SU-DHL-6 (cell line): ENCODE data around the gene PPP6C.

Source experiments
- H2AFZ ChIP-seq: fragments of 200-600 bp; sonication (generic); 2 replicates; pipeline ENCODE4 v1.6.1; 2014; ENCODE audit warnings: low read depth, mild to moderate bottlenecking, moderate library complexity, mixed read lengths, antibody characterized with exemption, low read length; ENCODE audit not compliant: severe bottlenecking
- H3F3A ChIP-seq: fragments of 200-600 bp; shearing (Covaris generic); 2 replicates; pipeline ENCODE4 v1.6.0; 2016; ENCODE audit warnings: antibody characterized with exemption, mild to moderate bottlenecking; ENCODE audit not compliant: insufficient read depth
- H3K27ac ChIP-seq: fragments of 200-600 bp; sonication (generic); 2 replicates; pipeline ENCODE4 v1.5.1; 2016; ENCODE audit warnings: low read depth, mild to moderate bottlenecking, low read length, moderate library complexity, mixed read lengths
- H3K27me3 ChIP-seq: fragments of 200-600 bp; sonication (generic), shearing (Covaris generic); 2 replicates; pipeline ENCODE4 v1.6.0; 2014; ENCODE audit warnings: mild to moderate bottlenecking, low read length
- H3K36me3 ChIP-seq: fragments of 200-600 bp; sonication (generic); 2 replicates; pipeline ENCODE4 v1.6.1; 2014; ENCODE audit warnings: mild to moderate bottlenecking, low read length, mixed read lengths
- H3K4me2 ChIP-seq: fragments of 300-600, 200-600 bp; shearing (Covaris generic), sonication (generic); 2 replicates; pipeline ENCODE4 v1.6.0; 2014; ENCODE audit warnings: low read length, low read depth, mild to moderate bottlenecking; ENCODE audit not compliant: poor library complexity, severe bottlenecking
- H3K4me3 ChIP-seq: fragments of 200-600 bp; sonication (generic); 2 replicates; pipeline ENCODE4 v1.5.1; 2014; ENCODE audit warnings: antibody characterized with exemption, low read length, mild to moderate bottlenecking, mixed read lengths; ENCODE audit not compliant: insufficient read depth, poor library complexity, severe bottlenecking
- H3K79me2 ChIP-seq: fragments of 200-600 bp; sonication (generic); 2 replicates; pipeline ENCODE4 v1.6.1; 2014; ENCODE audit warnings: mild to moderate bottlenecking, low read length, moderate library complexity; ENCODE audit not compliant: insufficient read depth
- H3K9ac ChIP-seq: fragments of 200-600 bp; sonication (generic); 2 replicates; pipeline ENCODE4 v1.7.0; 2014; ENCODE audit warnings: mild to moderate bottlenecking, low read length
- H3K9me2 ChIP-seq: fragments of 200-600 bp; sonication (generic); replicated peaks from 2 replicates; pipeline ENCODE4 v1.6.1; 2014; ENCODE audit warnings: low read length; ENCODE audit not compliant: insufficient read depth
- H3K9me3 ChIP-seq: fragments of 200-600 bp; sonication (generic); 2 replicates; pipeline ENCODE4 v1.6.1; 2014; ENCODE audit warnings: low read length, mixed read lengths; ENCODE audit not compliant: insufficient read depth
- H4K20me1 ChIP-seq: fragments of 200-600 bp; sonication (generic); 2 replicates; pipeline ENCODE4 v1.6.1; 2014; ENCODE audit warnings: low read depth, mild to moderate bottlenecking, antibody characterized with exemption, low read length, moderate library complexity, mixed read lengths
- CTCF ChIP-seq: fragments of 200-600 bp; sonication (generic); IDR thresholded peaks from one replicate; pipeline ENCODE4 v1.5.1; 2017; ENCODE audit warnings: antibody characterized with exemption, mild to moderate bottlenecking, low read length, moderate library complexity; ENCODE audit not compliant: insufficient read depth, poor library complexity, severe bottlenecking
- EZH2phosphoT487 ChIP-seq: fragments of 200-600 bp; sonication (generic), shearing (Covaris generic); conservative IDR thresholded peaks from 2 replicates; pipeline ENCODE4 v1.6.1; 2018; ENCODE audit warnings: mild to moderate bottlenecking, antibody characterized with exemption, low read length, moderate library complexity, mixed read lengths

The PPP6C gene

DNA sequence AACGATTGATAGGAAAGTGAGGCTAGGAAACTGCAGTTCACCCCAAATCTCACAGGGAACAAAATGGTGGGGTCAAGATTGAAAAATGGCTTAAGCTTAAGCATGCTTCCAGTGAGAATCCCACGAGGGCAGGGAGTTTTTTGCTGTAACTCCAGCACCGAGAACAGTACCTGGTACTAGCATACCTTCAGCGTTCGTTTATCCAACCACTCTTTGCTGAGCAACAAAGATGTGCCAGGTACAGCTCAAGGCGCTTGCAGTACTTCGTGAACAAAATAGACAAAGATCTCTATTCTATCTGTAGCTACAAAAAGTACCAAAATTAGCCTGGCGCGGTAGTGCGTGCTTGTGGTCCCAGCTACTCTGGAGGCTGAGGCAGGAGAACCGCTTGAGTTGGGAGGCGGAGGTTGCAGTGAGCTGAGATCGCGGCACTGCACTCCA lies 778 bp upstream of the PPP6C start:
- no peaks in the 10 kb centered on the region for H4K20me1 ChIP-seq
- no peaks in the 10 kb centered on the region for H3K27me3 ChIP-seq
- peak overlapping the region; percentile 84 for H3K9ac ChIP-seq
- H3K4me2 ChIP-seq: peak overlapping the region; percentile 88
- no peaks in the 10 kb centered on the region for H3K9me2 ChIP-seq
- TF ChIP-seq EZH2phosphoT487 (no peak), CTCF (no peak)
- peak overlapping the region; percentile 86 for H3K4me3 ChIP-seq
- peak overlapping the region; percentile 72 for H2AFZ ChIP-seq
- peak overlapping the region; percentile 62 for H3K27ac ChIP-seq
- no peaks in the 10 kb centered on the region for H3K9me3 ChIP-seq
- H3K79me2 ChIP-seq: peaks cover 50% of the 10 kb centered on the region
- no peaks in the 10 kb centered on the region for H3K36me3 ChIP-seq
- H3F3A ChIP-seq: no peaks in the 10 kb centered on the region

- no peaks in the 10 kb centered on the region for H3K27me3 ChIP-seq
- H3K9me2 ChIP-seq: no peaks in the 10 kb centered on the region
- H3K27ac ChIP-seq: peak overlapping the region; percentile 50
- H3F3A ChIP-seq: no peaks in the 10 kb centered on the region
- H4K20me1 ChIP-seq: no peaks in the 10 kb centered on the region
- no peaks in the 10 kb centered on the region for H3K9me3 ChIP-seq
- H3K79me2 ChIP-seq: peaks cover 64% of the 10 kb centered on the region
- H3K9ac ChIP-seq: peak overlapping the region; percentile 84
- H3K4me2 ChIP-seq: peak overlapping the region; percentile 92
- peak overlapping the region; percentile 91 for H2AFZ ChIP-seq
- H3K36me3 ChIP-seq: no peaks in the 10 kb centered on the region
- TF ChIP-seq CTCF (no peak), EZH2phosphoT487 (no peak)
- peak overlapping the region; percentile 86 for H3K4me3 ChIP-seq
Observed at GRCh38 chr9:125189011-125189360, 617 bp downstream of the PPP6C start.

DNA sequence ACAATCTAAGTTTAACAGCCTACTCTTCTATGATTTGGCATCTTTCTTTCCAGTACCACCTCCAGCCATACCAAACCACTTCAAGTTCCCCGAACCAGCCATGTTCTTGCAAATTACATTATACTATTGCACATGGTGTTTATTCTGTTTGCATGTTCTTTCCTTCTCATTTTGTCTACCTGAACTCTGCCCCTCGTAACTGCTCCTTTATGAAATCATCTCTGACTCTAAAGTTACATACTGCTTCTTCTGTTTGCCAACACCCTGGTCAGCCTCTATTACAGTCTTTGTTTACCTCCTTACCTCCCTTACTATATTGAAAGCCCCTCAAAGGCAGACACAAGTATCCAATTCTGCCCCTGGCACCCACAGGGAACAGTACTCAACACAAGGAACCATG lies 6.0 kb downstream of the PPP6C start:
- no peaks in the 10 kb centered on the region for H3K9me3 ChIP-seq
- no peak overlapping the region for H3K4me2 ChIP-seq
- no peak overlapping the region for H2AFZ ChIP-seq

More for the DNA sequence above, 6.0 kb downstream of the PPP6C start:
- Histone ChIP-seq H3K79me2 (peaks cover 100% of the 10 kb centered on the region), H3K4me3 (no peak overlapping the region), H3K36me3 (no peaks in the 10 kb centered on the region), H4K20me1 (no peaks in the 10 kb centered on the region), H3K9me2 (no peaks in the 10 kb centered on the region), H3F3A (no peaks in the 10 kb centered on the region; the same call in 1 of the 2 replicates), H3K27ac (no peak overlapping the region), H3K27me3 (no peaks in the 10 kb centered on the region), H3K9ac (no peak overlapping the region)
- no peak for TF ChIP-seq CTCF
- TF ChIP-seq EZH2phosphoT487: no peak
